Neural cell (in vitro differentiated cells): Measurements from ENCODE around the gene RAPGEF3.

ENCODE experiments used
- CTCF ChIP-seq: fragments of 450-650 bp; IDR thresholded peaks from 2 replicates; pipeline ENCODE4 v1.5.1; 2014; ENCODE audit warnings: antibody characterized with exemption, mild to moderate bottlenecking, moderate library complexity; ENCODE audit not compliant: poor library complexity, severe bottlenecking
- EP300 ChIP-seq: fragments of 450-650 bp; conservative IDR thresholded peaks from 2 replicates; pipeline ENCODE4 v1.6.1; 2014; ENCODE audit warnings: antibody characterized with exemption, mild to moderate bottlenecking, moderate library complexity; ENCODE audit not compliant: poor library complexity, severe bottlenecking
- EZH2 ChIP-seq: fragments of 200-600, 300-800 bp; shearing (Covaris generic), sonication (generic); IDR thresholded peaks from 2 replicates; pipeline ENCODE4 v1.6.1; 2014; ENCODE audit warnings: antibody characterized with exemption, low read length, borderline replicate concordance, mild to moderate bottlenecking; ENCODE audit not compliant: insufficient read depth, poor library complexity, severe bottlenecking
- MXI1 ChIP-seq: fragments of 450-650 bp; conservative IDR thresholded peaks from 2 replicates; pipeline ENCODE4 v1.6.1; 2014; ENCODE audit warnings: antibody characterized with exemption, mild to moderate bottlenecking; ENCODE audit not compliant: poor library complexity, severe bottlenecking
- POLR2AphosphoS5 ChIP-seq: IDR thresholded peaks from 2 replicates; pipeline ENCODE4 v1.6.1; 2012
- RAD21 ChIP-seq: fragments of 450-650 bp; conservative IDR thresholded peaks from 2 replicates; pipeline ENCODE4 v1.6.1; 2014; ENCODE audit warnings: antibody characterized with exemption, mild to moderate bottlenecking, moderate library complexity
- SMC3 ChIP-seq: fragments of 450-650 bp; conservative IDR thresholded peaks from 2 replicates; pipeline ENCODE4 v1.6.1; 2014; ENCODE audit warnings: antibody characterized with exemption, mild to moderate bottlenecking, moderate library complexity; ENCODE audit not compliant: poor library complexity
- TAF1 ChIP-seq: IDR thresholded peaks from 2 replicates; pipeline ENCODE4 v1.6.1; 2012; ENCODE audit warnings: low read depth
- TF ChIP-seq, protein P1 (sequence below): IDR thresholded peaks from 2 replicates; pipeline ENCODE4 v1.6.1; 2012; ENCODE audit warnings: borderline replicate concordance

GRCh38 chr12:47750916-47751470, 7.7 kb downstream of the RAPGEF3 start:
- no peak for TF ChIP-seq CTCF
- TF ChIP-seq TAF1 = no peak
- TF ChIP-seq EZH2 = no peak
- TF ChIP-seq, protein P1, sequence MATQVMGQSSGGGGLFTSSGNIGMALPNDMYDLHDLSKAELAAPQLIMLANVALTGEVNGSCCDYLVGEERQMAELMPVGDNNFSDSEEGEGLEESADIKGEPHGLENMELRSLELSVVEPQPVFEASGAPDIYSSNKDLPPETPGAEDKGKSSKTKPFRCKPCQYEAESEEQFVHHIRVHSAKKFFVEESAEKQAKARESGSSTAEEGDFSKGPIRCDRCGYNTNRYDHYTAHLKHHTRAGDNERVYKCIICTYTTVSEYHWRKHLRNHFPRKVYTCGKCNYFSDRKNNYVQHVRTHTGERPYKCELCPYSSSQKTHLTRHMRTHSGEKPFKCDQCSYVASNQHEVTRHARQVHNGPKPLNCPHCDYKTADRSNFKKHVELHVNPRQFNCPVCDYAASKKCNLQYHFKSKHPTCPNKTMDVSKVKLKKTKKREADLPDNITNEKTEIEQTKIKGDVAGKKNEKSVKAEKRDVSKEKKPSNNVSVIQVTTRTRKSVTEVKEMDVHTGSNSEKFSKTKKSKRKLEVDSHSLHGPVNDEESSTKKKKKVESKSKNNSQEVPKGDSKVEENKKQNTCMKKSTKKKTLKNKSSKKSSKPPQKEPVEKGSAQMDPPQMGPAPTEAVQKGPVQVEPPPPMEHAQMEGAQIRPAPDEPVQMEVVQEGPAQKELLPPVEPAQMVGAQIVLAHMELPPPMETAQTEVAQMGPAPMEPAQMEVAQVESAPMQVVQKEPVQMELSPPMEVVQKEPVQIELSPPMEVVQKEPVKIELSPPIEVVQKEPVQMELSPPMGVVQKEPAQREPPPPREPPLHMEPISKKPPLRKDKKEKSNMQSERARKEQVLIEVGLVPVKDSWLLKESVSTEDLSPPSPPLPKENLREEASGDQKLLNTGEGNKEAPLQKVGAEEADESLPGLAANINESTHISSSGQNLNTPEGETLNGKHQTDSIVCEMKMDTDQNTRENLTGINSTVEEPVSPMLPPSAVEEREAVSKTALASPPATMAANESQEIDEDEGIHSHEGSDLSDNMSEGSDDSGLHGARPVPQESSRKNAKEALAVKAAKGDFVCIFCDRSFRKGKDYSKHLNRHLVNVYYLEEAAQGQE = no peak
- no peak for TF ChIP-seq MXI1
- TF ChIP-seq EP300 = no peak
- no peak for TF ChIP-seq POLR2AphosphoS5
- no peak for TF ChIP-seq RAD21
- TF ChIP-seq SMC3 = no peak
